ENCODE data around the gene SRMS. TPM values are rescaled to one million over a fixed set of nuclear protein-coding genes. Genes with fewer than 3 reads are reported as not detected.

The SRMS gene
- total RNA-seq, 1 experiment from 2014 or later, result 0.79 TPM

- Histone ChIP-seq H2AK5ac (ENCODE audit: insufficient read length, low read length) (no peak overlapping the region), H4K5ac (ENCODE audit: insufficient read length, low read depth, low read length) (no peak overlapping the region), H3K56ac (ENCODE audit: insufficient read length, low read depth, low read length) (no peak overlapping the region), H3K9ac (ENCODE audit: extremely low read depth, insufficient read length, low read length) (no peak overlapping the region), H2BK20ac (ENCODE audit: low read depth, low read length, poor library complexity, severe bottlenecking) (no peak overlapping the region), H3T11ph (ENCODE audit: low read length) (no peak overlapping the region), H2BK12ac (ENCODE audit: insufficient read length, low read depth, low read length) (no peak overlapping the region), H2BK5ac (ENCODE audit: insufficient read length, low read length) (no peak overlapping the region), H3K18ac (ENCODE audit: insufficient read length, low read depth, low read length) (no peak overlapping the region), H2BK120ac (ENCODE audit: low read depth, low read length, poor library complexity, severe bottlenecking) (no peak overlapping the region), H3K14ac (ENCODE audit: insufficient read depth, low read length) (no peak overlapping the region), H3K23me2 (ENCODE audit: insufficient read length, low read depth, low read length, poor library complexity, severe bottlenecking) (no peaks in the 10 kb centered on the region), H3K4me1 (ENCODE audit: insufficient read depth, low read length) (no peaks in the 10 kb centered on the region), H3K27ac (ENCODE audit: insufficient read length, low read depth, low read length) (no peak overlapping the region), H3K9me3 (ENCODE audit: control insufficient read depth, low read depth, low read length) (no peaks in the 10 kb centered on the region), H3K4ac (ENCODE audit: low read depth, low read length) (no peak overlapping the region), H3K79me1 (ENCODE audit: insufficient read depth, low read depth, low read length, poor library complexity, severe bottlenecking) (no peaks in the 10 kb centered on the region), H3K27me3 (ENCODE audit: insufficient read depth, low read length) (no peaks in the 10 kb centered on the region), H4K8ac (replicated peaks; ENCODE audit: insufficient read length, low read depth, low read length) (no peak overlapping the region), H4K91ac (ENCODE audit: insufficient read length, low read depth, low read length) (no peak overlapping the region), H2BK15ac (ENCODE audit: low read depth, low read length) (no peak overlapping the region), H3K79me2 (ENCODE audit: insufficient read depth, low read length) (no peaks in the 10 kb centered on the region), H2AFZ (ENCODE audit: low read length) (no peak overlapping the region), H3K4me2 (ENCODE audit: insufficient read depth, insufficient read length, low read length) (no peak overlapping the region), H3K23ac (ENCODE audit: insufficient read length, low read depth, low read length) (no peak overlapping the region), H4K20me1 (ENCODE audit: control insufficient read depth, insufficient read depth, insufficient read length) (no peaks in the 10 kb centered on the region)
- no CpG with 5 or more reads among the region's 10 CpGs for WGBS (ENCODE audit: extremely low coverage, insufficient read length, low lambda C conversion rate)
- H3K27me3 Mint-ChIP-seq (ENCODE audit: low read depth), result no peaks in the 10 kb centered on the region
- no peak for TF ChIP-seq CTCF (conservative IDR thresholded peaks at IDR 0.05)
- no peaks in the 10 kb centered on the region for H3K9me3 Mint-ChIP-seq
- H3K27ac Mint-ChIP-seq, result no peak overlapping the region
- H3K4me1 Mint-ChIP-seq, result peaks cover 5 to 13% of the 10 kb centered on the region in 2 experiments
- H3K36me3 Mint-ChIP-seq (ENCODE audit: insufficient read depth in 1 of 3, low read depth in 3 of 3), result no peaks in the 10 kb centered on the region
- DNase-seq, result no peak
- no peak overlapping the region for H3K4me3 Mint-ChIP-seq
Observed at GRCh38 chr20:63543131-63543530, 4.4 kb downstream of the SRMS start.

All from H9 (cell line).